Measurements from ENCODE around the gene FAM234B. TPM values are rescaled to one million over a fixed set of nuclear protein-coding genes. Genes with fewer than 3 reads are reported as not detected.
A peak's percentile ranks its signal among the peaks of the same experiment; 100 is the strongest.

The FAM234B gene
- polyA plus RNA-seq, 1 of the 3 experiments (the other 2 are of a cell fraction): 3.7 TPM

DNA sequence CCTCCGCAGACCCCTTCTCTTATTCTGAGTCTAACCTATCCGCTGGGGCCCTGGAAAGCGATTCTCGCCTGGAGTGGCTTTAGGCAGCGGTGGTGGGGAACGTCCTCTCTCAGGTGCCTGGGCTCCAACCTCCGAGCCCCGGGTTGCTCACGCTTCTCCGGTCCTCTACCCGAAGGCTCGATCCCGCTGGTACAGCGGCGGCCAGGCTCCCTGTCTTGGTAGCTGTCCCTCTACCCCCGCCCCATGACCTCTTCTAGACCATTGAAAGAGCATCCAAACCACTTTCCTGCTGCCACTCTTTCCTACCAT is 43.6 kb upstream of the FAM234B start:
- Histone ChIP-seq H2AFZ (ENCODE audit: low read depth) (peak overlapping the region; percentile 47; the same call in 1 of the 2 replicates), H3K79me2 (ENCODE audit: insufficient read depth) (peaks cover 31% of the 10 kb centered on the region), H3K9ac (peak overlapping the region; percentile 87), H3K36me3 (replicated peaks in 1 of 2; ENCODE audit: control insufficient read depth in 1 of 2, insufficient read depth in 2 of 2, low read length in 1 of 2) (no peaks in the 10 kb centered on the region), H3F3A (replicated peaks; ENCODE audit: insufficient read depth) (peaks cover 5% of the 10 kb centered on the region), H4K20me1 (ENCODE audit: insufficient read depth) (no peaks in the 10 kb centered on the region), H3K4me3 (ENCODE audit: low read depth in 2 of 2, low read length in 1 of 2) (peak overlapping the region; percentile 70 to 76), H3K4me2 (peak overlapping the region; percentile 95), H3K9me2 (no peaks in the 10 kb centered on the region), H3K27me3 (ENCODE audit: insufficient read depth) (no peaks in the 10 kb centered on the region), H3K9me3 (no peaks in the 10 kb centered on the region), H3K27ac (ENCODE audit: low read depth in 2 of 2, low read length in 1 of 2) (peak overlapping the region; percentile 69 to 87), H3K4me1 (ENCODE audit: control insufficient read depth in 1 of 2, insufficient read depth in 2 of 2, low read depth in 1 of 2, low read length in 1 of 2) (peaks cover 6 to 18% of the 10 kb centered on the region in 2 experiments; a peak in 3 of 4 replicates)
- peak; percentile 74 for DNase-seq
- CTCF ChIA-PET: interaction anchor here (2.1 kb wide), 1 partner anchor 211 kb away, joined by 10 read pairs; no protein-coding TSS in a partner anchor
- TF ChIP-seq FOXJ3 (CRISPR knock-in tag; IDR thresholded peaks at IDR 0.05) (no peak), SIN3A (IDR thresholded peaks at IDR 0.05; ENCODE audit: borderline replicate concordance, low read depth, low read length) (no peak), RFX5 (IDR thresholded peaks at IDR 0.05; ENCODE audit: low read length) (no peak), MXI1 (IDR thresholded peaks at IDR 0.05; ENCODE audit: low read depth, low read length) (no peak), RAD21 (IDR thresholded peaks at IDR 0.05; ENCODE audit: low read length) (no peak), NFIC (IDR thresholded peaks at IDR 0.05; ENCODE audit: borderline replicate concordance) (no peak), GATA2 (CRISPR knock-in tag; IDR thresholded peaks at IDR 0.05) (no peak), SMC3 (IDR thresholded peaks at IDR 0.05; ENCODE audit: low read depth, low read length) (no peak)
- TF ChIP-seq, protein P1, sequence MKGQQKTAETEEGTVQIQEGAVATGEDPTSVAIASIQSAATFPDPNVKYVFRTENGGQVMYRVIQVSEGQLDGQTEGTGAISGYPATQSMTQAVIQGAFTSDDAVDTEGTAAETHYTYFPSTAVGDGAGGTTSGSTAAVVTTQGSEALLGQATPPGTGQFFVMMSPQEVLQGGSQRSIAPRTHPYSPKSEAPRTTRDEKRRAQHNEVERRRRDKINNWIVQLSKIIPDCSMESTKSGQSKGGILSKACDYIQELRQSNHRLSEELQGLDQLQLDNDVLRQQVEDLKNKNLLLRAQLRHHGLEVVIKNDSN (IDR thresholded peaks at IDR 0.05; ENCODE audit: borderline replicate concordance, low read depth): no peak
- TF ChIP-seq, protein P2, sequence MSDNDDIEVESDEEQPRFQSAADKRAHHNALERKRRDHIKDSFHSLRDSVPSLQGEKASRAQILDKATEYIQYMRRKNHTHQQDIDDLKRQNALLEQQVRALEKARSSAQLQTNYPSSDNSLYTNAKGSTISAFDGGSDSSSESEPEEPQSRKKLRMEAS (IDR thresholded peaks at IDR 0.05; ENCODE audit: low read depth): no peak
- POLR2A ChIA-PET: interaction anchor here (1.0 kb wide), 1 partner anchor 209 kb away, joined by 3 read pairs; no protein-coding TSS in a partner anchor
- WGBS (ENCODE audit: low lambda C conversion rate): 2% methylated on average over 9 of the region's 16 CpGs

DNA sequence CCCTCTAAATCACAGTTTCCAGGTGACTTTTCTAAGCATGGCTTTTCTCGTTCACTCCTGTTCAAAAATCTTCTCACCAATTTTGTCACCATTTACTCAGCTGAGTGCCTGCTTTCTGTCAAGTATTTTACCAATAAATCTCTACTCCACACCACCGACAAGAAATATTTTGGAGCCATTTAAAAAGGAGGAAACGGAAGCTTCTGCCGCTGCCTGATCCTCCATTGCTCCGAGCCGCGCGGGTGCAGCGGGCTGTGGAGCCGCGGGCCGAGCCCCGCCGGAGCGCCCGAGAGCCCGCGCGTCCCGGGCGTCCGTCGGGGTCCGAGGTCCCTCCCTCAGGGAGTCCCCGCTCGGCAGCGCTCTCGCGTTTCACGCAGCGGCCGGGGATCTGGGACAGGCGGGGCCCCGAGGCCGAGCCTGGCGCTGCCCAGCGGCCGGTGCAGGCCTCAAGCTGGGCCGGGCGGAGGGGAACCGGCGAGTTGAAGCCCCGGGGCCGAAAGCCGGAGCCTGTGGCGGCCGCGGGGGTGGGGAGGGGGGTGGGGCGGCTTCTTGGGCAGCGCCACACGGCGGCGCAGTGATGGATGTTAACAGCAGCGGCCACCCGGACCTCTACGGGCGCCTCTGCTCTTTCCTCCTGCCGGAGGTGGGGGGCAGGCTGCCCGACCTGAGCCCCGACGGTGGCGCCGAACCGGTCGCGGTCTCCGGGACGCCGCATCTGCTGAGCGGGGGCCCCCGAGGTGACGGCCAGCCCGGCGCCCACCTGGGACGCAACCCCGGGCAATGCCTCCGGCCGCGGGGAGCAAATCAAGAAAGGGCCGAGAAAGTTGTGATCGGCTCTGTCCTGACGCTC is 43.0 kb upstream of the FAM234B start:
- Histone ChIP-seq H2AFZ (ENCODE audit: low read depth) (peak overlapping the region; percentile 60; the same call in 1 of the 2 replicates), H3K79me2 (ENCODE audit: insufficient read depth) (peaks cover 27% of the 10 kb centered on the region), H3F3A (replicated peaks; ENCODE audit: insufficient read depth) (peaks cover 5% of the 10 kb centered on the region), H3K4me2 (peak overlapping the region; percentile 95), H3K4me1 (ENCODE audit: control insufficient read depth in 1 of 2, insufficient read depth in 2 of 2, low read depth in 1 of 2, low read length in 1 of 2) (peaks cover 6 to 16% of the 10 kb centered on the region in 2 experiments; a peak in 3 of 4 replicates), H3K27me3 (ENCODE audit: insufficient read depth) (no peaks in the 10 kb centered on the region), H3K9me2 (no peaks in the 10 kb centered on the region), H3K27ac (ENCODE audit: low read depth in 2 of 2, low read length in 1 of 2) (peak overlapping the region; percentile 69 to 87), H3K9ac (peak overlapping the region; percentile 87), H3K4me3 (ENCODE audit: low read depth in 2 of 2, low read length in 1 of 2) (peak overlapping the region; percentile 70 to 76), H4K20me1 (ENCODE audit: insufficient read depth) (no peaks in the 10 kb centered on the region), H3K36me3 (replicated peaks in 1 of 2; ENCODE audit: control insufficient read depth in 1 of 2, insufficient read depth in 2 of 2, low read length in 1 of 2) (no peaks in the 10 kb centered on the region), H3K9me3 (no peaks in the 10 kb centered on the region)
- DNase-seq: peak; percentile 93
- TF ChIP-seq, protein P2 (IDR thresholded peaks at IDR 0.05; ENCODE audit: low read depth): no peak
- peak; percentile 49 for TF ChIP-seq CHD2 (IDR thresholded peaks at IDR 0.05; ENCODE audit: low read length, partially characterized antibody)
- TF ChIP-seq, protein P3, sequence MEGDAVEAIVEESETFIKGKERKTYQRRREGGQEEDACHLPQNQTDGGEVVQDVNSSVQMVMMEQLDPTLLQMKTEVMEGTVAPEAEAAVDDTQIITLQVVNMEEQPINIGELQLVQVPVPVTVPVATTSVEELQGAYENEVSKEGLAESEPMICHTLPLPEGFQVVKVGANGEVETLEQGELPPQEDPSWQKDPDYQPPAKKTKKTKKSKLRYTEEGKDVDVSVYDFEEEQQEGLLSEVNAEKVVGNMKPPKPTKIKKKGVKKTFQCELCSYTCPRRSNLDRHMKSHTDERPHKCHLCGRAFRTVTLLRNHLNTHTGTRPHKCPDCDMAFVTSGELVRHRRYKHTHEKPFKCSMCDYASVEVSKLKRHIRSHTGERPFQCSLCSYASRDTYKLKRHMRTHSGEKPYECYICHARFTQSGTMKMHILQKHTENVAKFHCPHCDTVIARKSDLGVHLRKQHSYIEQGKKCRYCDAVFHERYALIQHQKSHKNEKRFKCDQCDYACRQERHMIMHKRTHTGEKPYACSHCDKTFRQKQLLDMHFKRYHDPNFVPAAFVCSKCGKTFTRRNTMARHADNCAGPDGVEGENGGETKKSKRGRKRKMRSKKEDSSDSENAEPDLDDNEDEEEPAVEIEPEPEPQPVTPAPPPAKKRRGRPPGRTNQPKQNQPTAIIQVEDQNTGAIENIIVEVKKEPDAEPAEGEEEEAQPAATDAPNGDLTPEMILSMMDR (IDR thresholded peaks at IDR 0.05): peak; percentile 44
- TF ChIP-seq POLR2AphosphoS5 (IDR thresholded peaks at IDR 0.05; ENCODE audit: low read depth, low read length): no peak
- TF ChIP-seq, protein P1 (IDR thresholded peaks at IDR 0.05; ENCODE audit: borderline replicate concordance, low read depth): no peak
- TF ChIP-seq SMC3 (IDR thresholded peaks at IDR 0.05; ENCODE audit: low read depth, low read length): peak; percentile 28; the same call in 1 of the 2 replicates
- ChIA-PET CTCF (interaction anchor here (2.1 kb wide), 1 partner anchor 211 kb away, joined by 10 read pairs; no protein-coding TSS in a partner anchor), POLR2A (interaction anchor here (1.0 kb wide), 1 partner anchor 209 kb away, joined by 3 read pairs; no protein-coding TSS in a partner anchor)
- WGBS (ENCODE audit: low lambda C conversion rate): under 1% methylated on average over 33 of the region's 82 CpGs

Measured in SK-N-SH (cell line).